Measurements from ENCODE around the gene EQTN.

- TF ChIP-seq EGR1 (IDR thresholded peaks at IDR 0.05; ENCODE audit: borderline replicate concordance in 1 of 2, low read depth in 2 of 2, low read length in 2 of 2): no peak
- no peak for TF ChIP-seq POLR2A (IDR thresholded peaks at IDR 0.05; ENCODE audit: low read depth, low read length)
- no peak for TF ChIP-seq CBX5 (IDR thresholded peaks at IDR 0.05; ENCODE audit: low read depth)
- TF ChIP-seq JUND (IDR thresholded peaks at IDR 0.05; ENCODE audit: low read depth, low read length): no peak
- no peak for TF ChIP-seq CBX3 (IDR thresholded peaks at IDR 0.05; ENCODE audit: borderline replicate concordance, low read depth)
- no peak for TF ChIP-seq CREB1 (IDR thresholded peaks at IDR 0.05; ENCODE audit: low read depth)
- TF ChIP-seq CTCF (IDR thresholded peaks at IDR 0.05 in 2 of 3, conservative IDR thresholded peaks at IDR 0.05 in 1 of 3; ENCODE audit: control insufficient read depth in 2 of 3, extremely low read depth in 1 of 3, insufficient read depth in 1 of 3, low read depth in 3 of 3, low read length in 3 of 3): no peak
These were observed 41.6 kb upstream of the EQTN start for GRCh38 chr9:27338527-27338903.
